Neural progenitor cell (in vitro differentiated cells): ENCODE data around the gene KIF3B. TPM values are rescaled to one million over a fixed set of nuclear protein-coding genes. Genes with fewer than 3 reads are reported as not detected.
A peak's percentile ranks its signal among the peaks of the same experiment; 100 is the strongest.

Experiments used
- DNase-seq: peaks from one replicate; pipeline ENCODE4 v3.0.0-alpha.2; 2016; ENCODE audit warnings: low spot score
- H2AFZ ChIP-seq: fragments of 200-600 bp; sonication (generic); replicated peaks from 2 replicates; pipeline ENCODE4 v1.6.1; 2016; ENCODE audit warnings: antibody characterized with exemption
- H3F3A ChIP-seq: fragments of 200-600 bp; sonication (generic); 2 replicates; pipeline ENCODE4 v1.6.1; 2016; ENCODE audit warnings: antibody characterized with exemption, low read depth
- H3K27ac ChIP-seq: fragments of 200-600 bp; sonication (generic); 2 replicates; pipeline ENCODE4 v1.5.1; 2016; ENCODE audit warnings: mild to moderate bottlenecking
- H3K27me3 ChIP-seq: fragments of 200-600 bp; sonication (generic); 2 replicates; pipeline ENCODE4 v1.6.1; 2016; ENCODE audit warnings: mild to moderate bottlenecking, moderate library complexity
- H3K36me3 ChIP-seq: fragments of 200-600 bp; sonication (generic); 2 replicates; pipeline ENCODE4 v1.5.1; 2016
- H3K4me1 ChIP-seq: fragments of 200-600 bp; sonication (generic); 2 replicates; pipeline ENCODE4 v1.6.1; 2016; ENCODE audit warnings: mixed run types
- H3K4me2 ChIP-seq: fragments of 200-600 bp; sonication (generic); 2 replicates; pipeline ENCODE4 v1.6.1; 2016
- H3K4me3 ChIP-seq: fragments of 200-600 bp; sonication (generic); 2 replicates; pipeline ENCODE4 v1.5.1; 2016
- H3K79me2 ChIP-seq: fragments of 200-600 bp; sonication (generic); 2 replicates; pipeline ENCODE4 v1.6.1; 2016; ENCODE audit warnings: low read depth
- H3K9ac ChIP-seq: fragments of 200-600 bp; sonication (generic); 2 replicates; pipeline ENCODE4 v1.6.1; 2016
- H3K9me3 ChIP-seq: fragments of 200-600 bp; sonication (generic); 2 replicates; pipeline ENCODE4 v1.5.1; 2016; ENCODE audit warnings: low read depth
- H4K20me1 ChIP-seq: fragments of 200-600 bp; sonication (generic); 2 replicates; pipeline ENCODE4 v1.6.1; 2016; ENCODE audit warnings: low read depth
- H3K27ac Mint-ChIP-seq: 3 replicates; pipeline ENCODE4 v1.8.0; 2021; ENCODE audit warnings: mixed read lengths
- H3K27me3 Mint-ChIP-seq: 2 replicates; pipeline ENCODE4 v1.8.0; 2022; ENCODE audit warnings: low read depth, mild to moderate bottlenecking, inconsistent platforms, moderate library complexity, mixed read lengths; ENCODE audit not compliant: insufficient read depth
- H3K36me3 Mint-ChIP-seq: 3 replicates; pipeline ENCODE4 v1.8.0; 2021; ENCODE audit warnings: mixed read lengths
- H3K4me1 Mint-ChIP-seq: 3 replicates; pipeline ENCODE4 v1.8.0; 2021; ENCODE audit warnings: mixed read lengths
- H3K4me3 Mint-ChIP-seq: 3 replicates; pipeline ENCODE4 v1.8.0; 2021; ENCODE audit warnings: mild to moderate bottlenecking, moderate library complexity, mixed read lengths
- H3K9me3 Mint-ChIP-seq: 3 replicates; pipeline ENCODE4 v1.8.0; 2020; ENCODE audit warnings: mixed read lengths
- CTCF ChIP-seq: fragments of 200-600 bp; sonication (generic); IDR thresholded peaks from 2 replicates; pipeline ENCODE4 v1.5.1; 2017; ENCODE audit warnings: antibody characterized with exemption, mild to moderate bottlenecking
- EZH2 ChIP-seq: fragments of 200-600 bp; sonication (generic); IDR thresholded peaks from 2 replicates; pipeline ENCODE4 v1.6.1; 2017; ENCODE audit warnings: antibody characterized with exemption, mild to moderate bottlenecking, moderate library complexity
- EZH2phosphoT487 ChIP-seq: fragments of 200-600 bp; sonication (generic); IDR thresholded peaks from 2 replicates; pipeline ENCODE4 v1.6.1; 2017; ENCODE audit warnings: antibody characterized with exemption
- total RNA-seq: library from RNA; depleted of rRNA; stranded (reverse); fragments of >200 nt; gene quantifications from 2 replicates; pipeline ENCODE4 v1.2.3, GENCODE V29; 2015; ENCODE audit warnings: low replicate concordance

Gene KIF3B
- total RNA-seq, 1 donor from 2014 or later, result 16.8 TPM

GRCh38 chr20:32336918-32337347 is 59.5 kb downstream of the KIF3B start:
- no peak overlapping the region for H3K27ac Mint-ChIP-seq
- H3K9me3 Mint-ChIP-seq, result no peaks in the 10 kb centered on the region
- DNase-seq, result peak; percentile 43

GRCh38 chr20:32337937-32338661 is 60.6 kb downstream of the KIF3B start:
- no peak overlapping the region for H2AFZ ChIP-seq
- no peaks in the 10 kb centered on the region for H3K9me3 ChIP-seq
- H3F3A ChIP-seq, result peaks cover 4% of the 10 kb centered on the region
- no peak overlapping the region for H3K27ac ChIP-seq
- no peaks in the 10 kb centered on the region for H3K79me2 ChIP-seq
- no peaks in the 10 kb centered on the region for H4K20me1 ChIP-seq
- H3K4me3 Mint-ChIP-seq, result no peak overlapping the region
- TF ChIP-seq EZH2, result no peak
- TF ChIP-seq EZH2phosphoT487, result no peak
- no peak for TF ChIP-seq CTCF
- H3K9me3 Mint-ChIP-seq, result no peaks in the 10 kb centered on the region
- no peaks in the 10 kb centered on the region for H3K4me1 ChIP-seq
- no peak overlapping the region for H3K4me2 ChIP-seq
- H3K27me3 ChIP-seq, result no peaks in the 10 kb centered on the region
- H3K27me3 Mint-ChIP-seq, result peaks cover 3% of the 10 kb centered on the region
- H3K36me3 Mint-ChIP-seq, result no peaks in the 10 kb centered on the region
- no peak for DNase-seq
- no peak overlapping the region for H3K27ac Mint-ChIP-seq
- H3K4me1 Mint-ChIP-seq, result peaks cover 8% of the 10 kb centered on the region
- H3K9ac ChIP-seq, result no peak overlapping the region
- H3K4me3 ChIP-seq, result no peak overlapping the region
- no peaks in the 10 kb centered on the region for H3K36me3 ChIP-seq

More at GRCh38 chr20:32336918-32337347, 59.5 kb downstream of the KIF3B start:
- Histone ChIP-seq H3K4me2 (no peak overlapping the region), H4K20me1 (no peaks in the 10 kb centered on the region), H3K27ac (no peak overlapping the region), H3K9me3 (no peaks in the 10 kb centered on the region), H3K36me3 (no peaks in the 10 kb centered on the region), H3K27me3 (no peaks in the 10 kb centered on the region), H3K79me2 (no peaks in the 10 kb centered on the region), H2AFZ (no peak overlapping the region), H3K4me1 (no peaks in the 10 kb centered on the region), H3K9ac (no peak overlapping the region), H3F3A (no peaks in the 10 kb centered on the region), H3K4me3 (no peak overlapping the region)
- Mint-ChIP-seq H3K4me3 (no peak overlapping the region), H3K4me1 (peaks cover 8% of the 10 kb centered on the region), H3K36me3 (peaks cover 3% of the 10 kb centered on the region), H3K27me3 (peaks cover 3% of the 10 kb centered on the region)
- TF ChIP-seq EZH2 (no peak), EZH2phosphoT487 (no peak), CTCF (peak; percentile 60)

- no peaks in the 10 kb centered on the region for H3K36me3 ChIP-seq
- H3K27ac ChIP-seq, result no peak overlapping the region
- no peaks in the 10 kb centered on the region for H4K20me1 ChIP-seq
- no peaks in the 10 kb centered on the region for H3K36me3 Mint-ChIP-seq
- H3K4me2 ChIP-seq, result no peak overlapping the region
- H3K9me3 ChIP-seq, result no peaks in the 10 kb centered on the region
- H3K79me2 ChIP-seq, result no peaks in the 10 kb centered on the region
- peaks cover 4% of the 10 kb centered on the region for H3F3A ChIP-seq
- DNase-seq, result no peak
- peaks cover 3% of the 10 kb centered on the region for H3K27me3 Mint-ChIP-seq
- no peaks in the 10 kb centered on the region for H3K27me3 ChIP-seq
- TF ChIP-seq CTCF (no peak), EZH2phosphoT487 (no peak), EZH2 (no peak)
- no peak overlapping the region for H3K9ac ChIP-seq
- no peaks in the 10 kb centered on the region for H3K4me1 ChIP-seq
- no peak overlapping the region for H3K4me3 Mint-ChIP-seq
- H3K27ac Mint-ChIP-seq, result peak overlapping the region; percentile 55
- H3K4me1 Mint-ChIP-seq, result peaks cover 9% of the 10 kb centered on the region
- no peak overlapping the region for H3K4me3 ChIP-seq
- no peak overlapping the region for H2AFZ ChIP-seq
- H3K9me3 Mint-ChIP-seq, result no peaks in the 10 kb centered on the region
Measured at GRCh38 chr20:32338665-32339064, 61.2 kb downstream of the KIF3B start.
